ENCODE measurements around the gene NPHP4.

GRCh38 chr1:5875345-5875910 is 116.8 kb downstream of the NPHP4 start:
- no peak for TF ChIP-seq CTCF (IDR thresholded peaks at IDR 0.05)
- no peak for TF ChIP-seq POLR2A (IDR thresholded peaks at IDR 0.05)

Measured in right lobe of liver (tissue), 4 donors.